ENCODE measurements around the gene PRIMA1.
A peak's percentile ranks its signal among the peaks of the same experiment; 100 is the strongest.

The PRIMA1 gene

DNA sequence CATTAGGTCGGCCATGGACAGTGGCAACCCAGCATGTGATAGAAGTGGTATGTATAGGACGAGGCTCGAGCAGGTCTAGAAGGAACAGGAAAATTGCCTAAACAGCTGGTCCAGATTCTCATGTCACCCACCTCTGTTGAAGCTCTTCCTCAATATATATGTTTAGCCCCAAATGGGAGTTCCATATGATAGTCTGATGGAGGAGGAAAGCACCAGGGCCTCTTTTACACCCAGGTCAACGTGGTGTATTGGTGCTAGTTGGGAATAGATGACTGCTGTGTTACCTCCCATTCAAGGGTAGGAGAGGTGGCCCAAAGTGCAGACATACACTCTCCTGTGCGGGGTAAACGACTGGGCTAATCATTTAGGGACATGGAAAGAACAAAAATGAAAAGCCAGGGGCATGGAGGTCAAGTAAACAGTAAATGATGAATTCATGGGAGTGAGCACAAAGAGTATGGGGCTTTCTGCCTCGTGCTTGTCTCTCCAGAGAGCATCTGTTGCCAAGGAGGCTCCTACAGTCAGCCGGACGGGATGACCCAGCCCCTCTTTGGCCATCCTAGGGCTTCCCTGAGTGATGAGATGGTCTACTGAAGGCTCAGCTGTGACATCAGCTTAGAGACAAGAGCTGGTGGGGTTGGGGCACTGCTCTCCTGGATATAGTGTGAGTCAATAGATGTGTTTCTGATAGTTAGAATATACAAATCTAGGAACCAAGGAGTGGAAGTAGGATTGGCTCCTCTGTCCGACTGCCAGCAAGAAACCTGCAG, 5.5 kb upstream of the PRIMA1 start:
- DNase-seq: no peak

DNA sequence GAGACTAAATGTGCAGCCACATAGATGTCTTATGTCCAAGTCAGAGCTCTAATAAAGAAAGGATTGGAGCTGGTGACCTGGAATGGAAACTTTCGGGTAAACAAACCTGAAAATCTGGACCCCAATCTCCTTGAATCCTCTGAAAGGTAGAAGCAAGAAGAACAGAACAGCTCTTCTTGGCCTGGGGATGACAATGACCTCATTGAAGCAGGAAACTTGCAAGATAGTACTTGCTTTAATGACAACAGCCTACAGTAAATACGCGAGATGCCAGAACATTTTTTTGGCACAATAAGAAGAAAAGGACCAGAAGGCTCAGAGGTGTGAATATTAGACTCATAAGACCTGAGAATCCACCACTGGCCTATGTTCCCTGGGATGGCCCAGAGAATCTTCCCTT, 4.1 kb upstream of the PRIMA1 start:
- no peak for DNase-seq

DNA sequence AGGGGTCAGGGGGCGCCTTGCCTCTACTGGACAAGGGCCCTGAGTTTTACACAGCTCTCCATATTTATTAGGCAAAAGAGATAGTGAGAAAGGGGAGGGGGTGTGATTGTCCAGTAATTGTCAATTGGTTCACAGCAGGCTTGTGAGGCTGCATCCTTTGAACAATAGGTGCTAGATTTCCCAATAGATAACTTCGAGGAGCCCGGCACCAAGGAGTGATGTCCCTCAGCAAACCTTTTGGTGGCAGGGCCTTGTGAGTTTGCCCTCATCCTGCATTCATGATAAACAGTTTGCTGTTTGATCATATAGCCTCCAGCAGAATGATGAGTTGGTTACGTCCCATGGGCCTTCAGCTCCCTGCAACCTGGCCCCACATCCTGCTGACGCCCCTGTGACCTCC, 2.7 kb upstream of the PRIMA1 start:
- DNase-seq: no peak

DNA sequence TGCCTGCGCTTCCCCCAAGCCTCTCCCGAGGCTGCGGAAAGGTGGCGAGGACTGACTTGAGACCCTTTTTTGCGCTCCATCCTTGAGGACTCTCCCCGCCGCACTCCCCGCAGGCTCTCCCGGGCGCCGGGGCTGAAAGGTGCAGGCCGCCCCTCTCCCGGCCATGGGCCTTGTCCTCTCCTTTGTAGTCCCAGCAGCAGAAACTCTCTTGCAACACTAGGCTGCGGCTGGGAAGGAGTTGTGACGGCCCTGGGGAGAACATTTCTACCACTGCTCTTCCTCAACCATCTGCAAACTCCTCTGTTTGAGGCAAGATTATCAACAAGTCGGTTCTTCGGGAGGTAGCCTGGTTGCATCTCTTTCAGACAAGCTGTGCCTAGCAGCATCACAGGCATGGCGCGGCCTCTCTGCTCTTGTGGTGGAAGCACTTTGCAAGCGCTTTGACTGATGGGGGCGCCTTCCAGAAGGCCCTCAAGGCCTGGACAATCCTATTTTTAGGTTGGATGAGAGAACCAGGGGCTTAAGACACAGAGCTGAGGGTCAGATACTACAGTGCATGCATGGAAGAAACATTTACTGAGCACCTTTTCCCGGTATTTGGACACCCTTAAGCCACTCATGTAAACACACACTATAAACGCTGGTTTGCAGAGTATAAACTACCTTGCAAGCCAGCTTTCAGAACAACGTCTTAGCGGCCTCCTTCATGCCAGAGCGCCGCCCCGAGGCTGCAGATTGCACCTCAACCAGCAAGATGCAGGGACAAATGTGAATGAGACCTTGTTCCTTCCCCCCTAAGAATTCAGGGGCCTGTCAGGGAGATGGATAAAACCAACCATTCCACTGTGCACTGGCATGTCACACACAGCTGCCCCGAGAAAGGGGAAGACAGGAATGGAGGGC, 1.2 kb upstream of the PRIMA1 start:
- DNase-seq: no peak

DNA sequence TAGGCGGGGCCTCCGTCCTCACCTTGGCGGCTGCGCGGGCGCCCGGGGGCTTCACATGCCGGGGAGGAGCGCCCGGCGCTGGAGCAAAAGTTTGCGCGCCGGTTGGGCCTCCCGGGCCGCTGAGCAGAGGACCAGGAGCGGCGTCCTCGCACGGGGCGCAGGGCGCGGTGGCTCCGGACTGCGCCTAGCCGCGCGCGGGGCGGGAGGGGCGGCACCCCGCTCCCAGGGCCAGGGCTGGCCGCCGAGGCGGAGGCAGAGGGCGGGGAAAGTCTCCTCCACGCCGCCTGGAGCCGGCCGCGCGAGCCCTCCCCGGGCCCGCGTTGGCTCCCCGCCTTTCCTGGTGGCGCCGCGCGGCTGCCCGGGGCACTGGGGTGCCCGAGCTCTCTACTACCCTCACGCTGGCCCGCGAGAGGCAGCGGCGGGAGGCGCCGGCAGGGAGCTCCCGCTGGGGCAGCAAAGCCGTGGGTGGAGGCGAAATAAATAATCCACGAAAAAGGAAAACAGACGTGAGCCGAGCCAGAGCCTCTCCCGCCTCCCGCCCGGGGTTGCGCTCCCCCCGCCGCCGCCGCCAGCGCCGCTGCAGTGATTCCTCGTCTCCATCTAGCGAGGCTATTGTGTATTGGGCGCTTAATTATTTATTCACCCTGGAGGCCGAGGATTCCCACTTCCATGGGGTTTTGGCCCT, 400 bp upstream of the PRIMA1 start:
- DNase-seq: peak; percentile 8

DNA sequence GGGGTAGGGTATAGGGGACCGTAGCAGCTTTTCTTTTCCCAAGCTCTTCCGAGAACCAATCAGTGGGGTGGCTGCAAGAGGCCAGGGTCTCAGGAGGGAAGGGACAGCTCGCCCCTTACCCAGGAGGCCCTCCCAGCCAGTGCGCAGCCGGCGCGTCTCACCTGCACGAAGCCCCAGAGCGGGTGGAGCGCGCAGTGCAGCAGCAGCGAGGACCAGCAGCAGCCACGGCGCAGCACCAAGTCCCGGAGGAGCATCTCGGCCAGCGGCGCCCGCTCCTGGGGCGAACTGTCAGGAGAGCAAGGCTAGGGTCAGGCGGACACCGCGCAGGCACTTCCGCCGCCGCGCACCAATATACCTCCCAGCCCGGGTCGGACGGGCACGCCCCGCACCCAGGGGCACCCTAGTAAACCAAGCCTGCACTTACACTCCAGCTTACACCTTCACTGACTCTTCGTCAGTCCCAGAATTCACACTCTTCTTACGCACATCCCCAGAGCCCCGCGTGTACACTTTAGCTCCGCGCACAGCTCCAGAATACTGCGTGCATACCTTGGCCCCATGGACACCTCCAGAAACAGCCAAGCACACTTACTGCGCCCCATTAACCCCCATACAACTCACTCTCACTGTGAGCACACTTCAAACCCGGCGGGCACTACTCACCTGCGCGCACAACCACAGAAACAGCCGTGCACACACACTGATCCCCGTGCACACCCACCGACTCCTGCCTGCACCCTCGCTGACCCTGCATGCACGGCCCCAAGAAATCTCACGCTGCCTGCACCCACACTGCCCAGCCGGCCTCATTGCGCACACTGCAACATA, 606 bp downstream of the PRIMA1 start:
- no peak for DNase-seq

DNA sequence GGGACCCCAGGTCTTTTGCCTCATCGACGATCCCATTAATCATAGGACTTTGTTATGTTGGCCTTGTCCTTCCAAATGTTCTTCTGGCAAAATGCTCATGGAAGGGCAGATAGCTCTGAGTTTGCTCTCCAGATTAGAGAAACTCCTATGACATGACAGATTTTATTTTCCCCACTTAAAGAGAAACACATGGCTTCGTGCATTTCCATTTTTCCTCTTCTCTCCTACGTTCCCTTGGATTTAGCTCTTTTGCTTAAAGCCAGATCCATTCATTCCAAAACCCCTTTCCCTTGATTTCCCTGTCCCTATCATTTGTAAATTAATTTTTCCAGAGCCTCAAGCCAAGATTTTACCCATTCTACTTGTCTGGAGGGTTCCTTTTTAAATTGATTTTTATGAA, 2.9 kb downstream of the PRIMA1 start:
- no peak for DNase-seq

DNA sequence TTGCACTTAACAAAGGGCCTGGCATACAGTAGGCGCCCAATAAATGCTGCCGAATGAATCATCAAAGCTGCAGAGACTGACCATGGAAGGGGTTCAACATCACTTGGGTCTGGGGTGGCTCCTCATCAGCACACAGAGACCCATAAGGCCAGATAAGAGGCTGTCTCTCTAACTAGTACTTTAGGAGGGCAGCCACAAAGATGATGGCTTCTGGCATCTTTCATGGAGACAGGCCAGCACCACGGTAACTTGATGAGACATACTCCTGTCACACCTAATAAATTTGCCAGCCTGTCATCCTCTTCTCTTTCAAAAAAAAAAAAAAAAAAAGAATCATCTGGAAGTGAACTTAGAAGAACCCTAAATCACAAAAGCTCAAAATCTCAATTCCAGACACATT, 3.4 kb downstream of the PRIMA1 start:
- no peak for DNase-seq

DNA sequence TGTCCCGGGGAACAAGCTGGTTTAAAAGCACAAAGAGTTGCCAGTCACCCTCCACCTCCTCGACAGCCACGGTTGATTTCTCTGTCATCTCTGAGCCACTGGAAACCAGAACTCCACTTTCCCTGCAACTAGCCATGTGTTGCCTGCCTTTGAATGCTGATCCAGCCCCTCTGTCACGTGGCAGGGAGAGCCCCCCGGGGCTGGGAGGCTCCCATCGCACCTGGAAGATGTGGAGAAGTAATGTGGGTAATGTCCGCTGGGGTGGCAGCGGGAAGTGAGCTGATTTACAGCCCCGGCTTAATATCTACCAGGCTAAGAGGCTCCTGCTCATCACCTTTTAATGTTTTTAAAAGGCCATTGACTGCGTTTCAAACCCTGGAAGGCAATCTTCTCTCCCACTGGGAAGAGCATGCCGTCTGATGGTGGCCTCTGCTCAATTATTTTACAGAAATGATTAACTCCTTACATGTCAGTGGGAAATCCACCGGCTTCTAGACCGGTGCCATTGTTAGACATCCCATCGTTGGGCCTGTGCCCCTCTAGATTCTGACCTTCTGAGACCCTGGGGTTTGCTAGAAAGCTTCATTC, 7.4 kb downstream of the PRIMA1 start:
- no peak for DNase-seq

DNA sequence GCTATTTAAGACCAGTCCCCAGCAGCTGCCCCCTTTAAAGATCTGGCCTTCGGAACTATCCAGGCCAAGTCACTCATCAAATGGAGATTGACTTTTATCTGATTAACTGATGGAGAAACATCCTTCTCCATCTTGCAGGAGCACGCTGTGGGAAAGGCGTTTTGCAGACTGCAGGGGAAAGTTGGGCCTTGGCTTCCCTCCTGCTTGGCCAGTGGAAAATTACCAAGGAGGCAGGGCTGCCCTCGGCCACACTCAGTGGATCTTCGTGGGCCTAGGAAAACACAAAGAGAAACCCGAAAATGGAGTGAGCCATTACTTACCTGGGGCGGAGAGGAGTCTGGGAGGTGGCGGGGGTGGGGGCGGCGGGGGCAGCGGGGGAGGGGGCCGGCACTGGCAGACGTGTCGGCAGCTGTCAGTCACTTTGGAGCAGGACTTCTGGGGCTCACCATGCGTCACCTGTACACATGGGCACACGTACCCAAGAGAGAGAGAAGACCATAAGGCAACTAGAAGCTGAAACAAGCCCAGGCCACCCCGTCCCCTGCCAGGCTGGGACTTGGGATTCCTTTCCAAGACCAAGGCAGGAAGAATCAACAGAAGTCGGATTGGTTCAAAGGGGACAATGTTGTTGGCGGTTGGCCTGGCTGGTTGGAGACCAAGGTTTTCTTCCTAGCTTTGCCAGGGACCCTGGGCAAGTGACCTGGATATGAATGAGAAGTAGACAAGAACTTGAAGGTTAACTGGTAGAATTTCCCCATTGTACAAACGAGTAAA, 9.2 kb downstream of the PRIMA1 start:
- DNase-seq: no peak

DNA sequence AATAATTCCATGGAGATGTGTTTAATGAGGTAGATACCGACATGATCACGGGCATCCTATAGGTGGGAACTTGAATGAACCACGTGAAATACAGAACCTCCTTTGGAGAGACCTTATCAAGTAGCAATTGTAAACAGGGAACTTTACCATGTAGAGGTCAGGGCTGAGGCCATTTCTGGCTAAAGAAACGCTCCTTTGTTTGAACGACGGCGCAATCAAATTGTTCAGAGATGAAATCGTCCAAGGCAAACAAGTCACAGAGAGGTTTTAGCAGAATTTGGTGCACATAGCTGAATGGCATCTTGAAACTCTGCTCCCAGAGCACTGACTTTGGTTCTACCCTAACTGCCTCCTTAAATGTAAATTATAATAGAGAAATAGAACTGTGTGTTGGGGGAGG, 9.8 kb downstream of the PRIMA1 start:
- no peak for DNase-seq

DNA sequence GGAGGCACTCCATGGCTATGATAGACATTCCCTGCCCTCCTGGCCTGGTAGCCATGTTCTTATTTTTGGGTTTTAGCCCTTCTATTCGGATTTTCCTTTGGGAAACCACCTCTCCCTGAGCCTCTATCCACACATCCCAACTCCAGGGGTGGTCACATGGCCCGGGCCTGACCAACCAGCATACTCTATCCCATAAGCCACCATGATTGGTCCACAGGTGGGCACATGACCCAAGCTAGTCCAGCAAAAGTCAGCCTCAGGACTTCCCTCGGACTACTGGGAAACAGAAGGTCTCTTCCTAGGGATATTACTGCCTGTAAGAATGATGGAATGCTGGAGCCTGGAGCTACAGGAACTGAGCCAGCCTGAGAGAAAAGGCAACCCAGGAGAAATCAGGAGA, 12.5 kb downstream of the PRIMA1 start:
- DNase-seq: no peak

DNA sequence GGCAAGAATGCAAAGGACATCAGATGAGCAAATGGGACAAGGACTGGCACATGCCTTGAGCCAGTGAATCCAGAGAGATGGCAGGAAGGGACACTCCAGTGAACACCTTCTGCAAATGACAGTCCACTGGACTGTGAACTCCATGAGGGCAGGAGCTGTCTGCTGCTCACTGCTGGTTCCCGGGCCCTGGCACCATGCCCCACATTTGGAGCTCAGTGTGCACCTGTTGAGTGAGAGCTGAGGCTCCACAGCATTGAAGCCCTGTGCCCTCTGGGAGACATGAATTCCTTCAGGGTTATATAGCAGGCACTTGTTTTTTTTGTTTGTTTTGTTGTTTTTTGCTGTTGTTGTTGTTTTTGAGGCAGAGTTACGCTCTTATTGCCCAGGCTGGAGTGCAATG, 13.1 kb downstream of the PRIMA1 start:
- DNase-seq: no peak

DNA sequence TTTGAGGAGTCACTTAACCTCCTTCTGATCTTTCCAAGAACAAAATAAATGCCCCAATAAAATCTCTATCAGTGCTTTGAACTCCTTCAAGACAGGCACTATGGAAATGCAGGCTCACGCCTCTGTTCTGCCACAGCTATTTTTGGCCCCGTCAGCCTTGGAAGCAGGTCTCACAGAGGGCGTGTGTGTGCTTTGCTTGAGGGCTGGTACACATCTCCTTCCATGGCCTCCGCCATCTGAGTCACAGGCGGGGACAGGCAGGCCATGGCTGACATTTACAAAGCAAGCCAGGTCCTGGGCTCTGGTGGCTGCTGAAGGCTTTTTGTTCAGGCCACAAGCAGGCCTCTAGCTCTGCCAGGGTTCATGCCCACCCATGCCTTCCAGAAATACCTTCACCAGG, 16.0 kb downstream of the PRIMA1 start:
- no peak for DNase-seq

DNA sequence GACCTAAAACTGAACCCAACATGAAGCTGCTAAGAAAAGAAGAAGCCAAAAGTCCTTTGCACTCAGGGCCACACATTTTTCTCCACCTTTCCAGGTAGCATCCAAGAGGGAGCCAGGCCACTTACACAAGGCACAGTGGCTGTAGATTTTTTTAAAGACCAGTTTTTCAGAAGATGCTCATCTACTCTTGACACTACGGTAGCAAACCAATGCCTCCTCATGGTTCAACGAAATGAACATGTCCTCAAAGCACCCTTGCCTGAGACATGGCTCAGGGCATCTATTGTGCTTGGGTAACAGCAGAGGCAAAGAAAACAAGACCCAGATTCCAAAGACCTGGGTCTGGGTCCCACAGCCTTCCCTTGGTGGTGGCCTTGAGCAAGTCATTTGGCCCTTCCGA, 22.3 kb downstream of the PRIMA1 start:
- DNase-seq: no peak

DNA sequence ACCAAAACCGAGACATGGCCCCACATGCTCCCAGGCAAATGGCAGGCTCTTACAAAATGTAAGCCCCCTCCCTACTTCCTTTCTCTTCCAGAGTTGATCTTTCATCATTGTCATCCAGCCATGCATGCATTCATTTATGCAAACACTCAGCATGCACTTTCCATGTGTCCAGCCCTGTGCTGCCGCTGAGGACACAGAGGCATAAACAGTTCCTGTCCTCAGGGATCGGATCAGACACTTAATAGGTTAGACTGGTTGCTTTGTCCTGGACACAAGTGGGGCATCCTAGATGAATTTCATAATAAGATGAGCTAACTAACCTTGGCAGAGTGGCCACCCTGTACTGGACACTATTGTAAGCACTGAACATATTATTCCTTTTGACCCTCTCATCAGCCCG, 23.1 kb downstream of the PRIMA1 start:
- no peak for DNase-seq

DNA sequence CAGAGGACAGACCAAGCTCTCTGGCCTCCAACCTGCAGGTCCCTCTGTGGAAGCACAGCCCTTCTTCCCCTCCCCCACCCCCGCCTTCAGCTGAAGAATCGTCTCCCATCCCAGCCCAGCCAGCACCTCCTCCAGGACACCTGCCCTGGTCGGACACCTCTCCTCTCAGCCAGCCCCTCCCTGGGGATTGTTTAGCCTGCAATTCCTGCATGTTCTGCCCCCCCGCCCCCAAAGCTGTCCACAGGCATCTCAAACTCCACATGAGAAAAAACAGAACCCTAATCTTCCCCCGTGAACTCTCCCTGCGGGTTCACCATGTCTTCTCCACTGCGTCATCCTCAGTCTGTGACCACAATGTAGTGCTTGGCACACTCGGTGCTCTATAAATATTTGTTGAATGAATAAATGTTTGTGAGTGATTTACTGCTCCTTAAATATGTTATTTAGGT, 24.1 kb downstream of the PRIMA1 start:
- DNase-seq: no peak

DNA sequence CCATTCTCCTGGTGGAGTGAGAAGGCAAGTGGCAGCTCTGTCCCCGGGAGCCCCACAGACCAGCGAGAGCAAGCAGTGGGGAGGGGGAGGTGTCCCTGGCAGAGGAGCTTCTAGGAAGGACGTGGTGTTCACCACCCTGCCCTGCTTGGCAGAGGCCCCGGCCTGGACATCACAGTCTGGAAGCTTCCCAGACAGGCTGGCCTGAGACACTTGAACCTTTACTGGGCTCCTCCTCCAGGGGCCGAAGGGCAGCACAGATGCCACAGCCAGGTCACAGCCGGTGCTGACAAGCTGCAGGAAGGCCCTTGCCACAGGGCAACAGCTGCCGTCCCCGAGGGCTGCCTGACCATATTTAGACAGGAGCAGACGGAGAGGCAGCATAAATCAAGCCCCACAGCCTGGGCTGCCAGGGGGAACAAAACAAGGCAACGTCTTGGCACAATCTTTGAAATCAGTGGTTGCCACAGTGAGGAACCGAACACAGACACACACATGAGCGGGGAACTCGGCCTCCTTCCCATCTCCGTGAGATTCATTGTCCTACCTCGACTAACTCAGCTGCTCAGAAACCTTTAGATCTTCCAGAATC, 28.5 kb downstream of the PRIMA1 start:
- DNase-seq: no peak

DNA sequence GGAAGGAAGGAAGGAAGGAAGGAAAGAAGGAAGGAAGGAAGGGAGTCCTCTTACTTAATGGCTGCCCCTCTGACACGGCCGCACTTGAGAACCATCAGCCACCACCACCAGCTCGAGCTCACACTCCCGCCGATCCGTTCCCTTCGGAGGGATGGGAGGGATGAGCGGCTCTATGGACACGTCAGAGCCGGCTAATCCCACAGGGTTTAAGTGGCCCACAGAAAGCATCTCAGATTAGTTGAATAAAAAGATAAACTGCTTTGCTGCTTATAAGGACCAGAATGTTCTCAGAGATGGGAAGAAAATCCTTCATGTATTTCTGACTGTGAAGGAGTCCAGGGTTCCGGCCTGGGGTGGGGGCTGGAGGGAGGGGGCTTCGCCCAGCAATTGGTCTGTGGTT, 31.1 kb downstream of the PRIMA1 start:
- DNase-seq: no peak

DNA sequence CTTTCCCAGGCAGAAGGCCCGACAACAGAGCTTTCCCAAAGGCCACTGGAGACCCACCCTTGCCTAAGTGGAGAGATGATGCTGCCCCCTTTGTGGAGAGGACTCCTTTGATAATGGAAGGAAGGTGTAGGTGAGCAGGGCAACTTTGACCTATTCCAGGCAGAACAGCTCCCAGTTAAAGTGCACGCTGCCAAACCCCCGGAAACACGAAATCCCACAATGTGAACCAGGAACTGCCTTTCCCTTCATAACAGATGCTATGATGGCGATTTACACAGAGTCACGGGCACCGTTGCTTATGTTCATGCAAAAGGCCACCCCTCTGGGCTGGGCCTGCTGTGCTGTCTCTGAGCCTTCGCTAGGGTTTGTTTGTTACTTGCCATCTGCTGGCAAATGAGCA, 34.6 kb downstream of the PRIMA1 start:
- DNase-seq: no peak

DNA sequence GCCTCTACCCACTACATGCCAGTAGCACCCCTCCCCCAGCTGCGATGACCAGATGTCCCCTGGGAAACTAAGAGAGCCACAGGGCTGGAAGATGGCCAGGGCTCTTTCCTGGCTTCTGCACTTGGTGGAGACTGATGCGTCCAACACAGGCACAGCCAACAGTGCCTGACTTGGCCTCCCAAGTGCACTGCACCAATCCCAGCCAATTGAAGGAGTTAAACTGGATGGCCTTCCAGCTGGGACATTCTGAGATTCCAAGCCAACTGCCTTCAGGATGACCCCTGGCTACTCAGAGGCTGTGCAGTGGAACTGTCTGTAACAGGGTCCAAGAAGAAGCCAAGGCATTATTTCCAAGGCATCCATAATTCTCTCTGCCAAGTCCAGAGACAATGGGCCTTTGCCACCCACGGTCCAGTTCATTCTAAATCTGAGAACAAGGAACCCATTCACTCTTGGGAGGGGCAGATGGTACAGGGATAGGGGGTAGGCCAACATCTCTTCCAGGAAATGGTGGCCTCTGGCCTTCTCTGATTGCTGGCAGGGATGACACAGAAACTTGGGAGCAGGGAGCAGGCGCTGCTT, 35.2 kb downstream of the PRIMA1 start:
- no peak for DNase-seq

All from stimulated activated CD4-positive, alpha-beta T cell treated with anti-CD3 and anti-CD28 coated beads, Interleukin-15, amount 100 ng/mL, for 24 hours (primary cell).